HG03442 (cell line): Measurements from ENCODE around the gene CDK7.
"Not testable (repeated sequence)": the region's sequence is repeated elsewhere in the genome, so short reads cannot be mapped to it uniquely, and the experiment has no call there.

Experiments
- ATAC-seq: cut with Tn5 transposase; IDR thresholded peaks from one replicate; pipeline ENCODE4 v1.9.1; 2021; ENCODE audit warnings: mild to moderate bottlenecking, moderate library complexity; ENCODE audit not compliant: unreplicated experiment

The CDK7 gene

DNA sequence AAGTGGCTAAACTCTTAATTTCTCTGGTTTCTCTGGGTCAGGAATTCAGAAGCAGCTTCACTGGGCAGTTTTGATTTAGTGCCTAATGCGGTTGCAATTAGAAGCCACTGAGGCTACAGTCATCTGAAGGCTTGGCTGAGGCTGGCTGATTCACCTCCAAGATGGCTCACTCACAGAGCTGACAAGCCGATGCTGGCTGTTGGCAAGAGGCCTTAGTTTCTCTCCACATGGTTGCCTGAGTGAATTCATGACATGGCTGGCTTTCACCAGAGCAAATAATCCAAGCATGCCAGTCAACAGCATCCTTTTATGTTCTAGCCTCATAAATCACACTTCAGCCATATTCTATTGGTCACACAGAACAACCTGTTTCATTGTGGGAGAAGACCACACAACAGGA, 2.8 kb upstream of the CDK7 start:
- ATAC-seq = no peak

DNA sequence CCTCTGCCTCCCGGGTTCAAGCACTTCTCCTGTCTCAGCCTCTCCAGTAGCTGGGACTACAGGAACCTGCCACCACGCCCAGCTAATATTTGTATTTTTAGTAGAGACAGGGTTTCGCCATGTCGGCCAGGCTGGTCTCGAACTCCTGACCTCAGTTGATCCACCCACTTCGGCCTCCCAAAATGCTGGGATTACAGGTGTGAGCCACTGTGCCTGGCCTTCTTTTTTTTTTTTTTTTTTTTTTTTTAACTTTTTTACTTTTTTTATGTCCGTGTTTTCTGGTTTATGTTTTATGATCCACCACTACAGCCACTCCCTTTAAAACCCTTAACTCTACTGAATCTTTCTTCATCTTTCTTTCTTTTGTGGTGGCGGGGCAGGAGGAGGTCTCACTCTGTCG, 2.0 kb downstream of the CDK7 start:
- not testable (repeated sequence) for ATAC-seq

DNA sequence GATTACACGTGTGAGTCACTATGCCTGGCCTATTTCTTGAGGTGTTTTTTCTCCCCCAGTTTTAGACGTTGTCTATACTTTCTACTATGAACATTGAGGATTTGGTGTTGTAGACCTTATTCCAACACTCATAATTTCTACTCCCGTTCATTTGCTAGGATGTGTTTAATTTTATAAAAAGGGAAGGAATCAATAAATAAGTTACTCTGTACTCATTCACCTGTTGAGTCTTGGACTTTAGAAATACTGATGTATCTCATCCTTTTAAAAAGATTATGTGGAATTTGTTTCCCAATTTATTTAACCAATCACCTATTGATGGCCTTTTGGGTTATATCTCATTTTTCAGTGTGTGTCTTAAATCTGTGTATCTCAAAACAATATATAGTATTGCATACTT, 3.2 kb downstream of the CDK7 start:
- no peak for ATAC-seq

DNA sequence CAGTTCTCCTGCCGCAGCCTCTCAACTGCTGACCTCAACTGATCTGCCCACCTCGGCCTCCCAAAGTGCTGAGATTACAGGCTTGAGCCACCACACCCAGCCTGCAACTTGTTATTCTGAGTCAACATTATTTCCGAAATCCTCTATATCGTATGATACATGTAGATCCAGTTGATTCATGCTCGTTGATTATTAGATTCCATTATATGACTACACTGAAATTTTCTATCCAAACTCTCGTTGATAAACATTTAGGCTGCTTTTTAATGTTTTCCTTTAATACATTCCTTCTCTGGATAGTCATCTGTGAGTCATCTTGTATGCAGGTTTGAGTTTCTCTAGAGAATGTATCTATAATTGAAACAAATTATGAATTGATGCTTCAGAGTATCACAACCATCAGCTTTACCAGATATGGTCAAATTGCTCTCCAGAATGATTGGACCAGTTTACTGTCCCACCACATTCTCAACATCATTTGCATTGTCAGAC, 4.1 kb downstream of the CDK7 start:
- ATAC-seq = no peak

DNA sequence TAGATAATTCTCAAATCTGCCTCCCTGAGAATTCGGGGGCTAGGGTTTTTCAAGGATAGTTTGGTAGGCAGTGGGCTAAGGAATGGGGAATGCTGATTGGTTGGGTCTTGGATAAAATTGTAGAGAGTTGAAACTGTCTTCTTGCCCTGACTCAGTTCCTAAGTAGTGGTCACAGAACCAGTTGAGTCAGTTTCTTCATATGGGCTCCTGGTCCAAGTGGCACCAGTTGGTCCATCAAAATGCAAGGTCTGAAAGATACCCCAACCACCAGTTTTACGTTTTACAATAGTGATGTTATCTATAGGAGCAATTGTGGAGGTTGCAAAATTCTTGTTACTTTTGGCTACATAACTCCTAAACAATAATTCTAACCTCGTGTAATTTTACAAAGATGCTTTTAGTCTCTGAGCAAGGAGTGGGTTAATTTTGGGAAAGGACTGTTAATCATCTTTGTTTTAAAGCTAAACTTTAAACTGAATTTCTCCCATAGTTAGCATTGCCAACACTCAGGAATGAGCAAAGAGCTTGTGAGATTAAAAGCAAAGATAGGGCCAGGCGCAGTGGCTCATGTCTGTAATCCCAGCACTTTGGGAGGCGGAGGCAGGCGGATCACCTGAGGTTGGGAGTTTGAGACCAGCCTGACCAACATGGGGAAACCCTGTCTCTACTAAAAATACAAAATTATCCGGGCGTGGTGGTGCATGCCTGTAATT, 7.7 kb downstream of the CDK7 start:
- no peak for ATAC-seq

DNA sequence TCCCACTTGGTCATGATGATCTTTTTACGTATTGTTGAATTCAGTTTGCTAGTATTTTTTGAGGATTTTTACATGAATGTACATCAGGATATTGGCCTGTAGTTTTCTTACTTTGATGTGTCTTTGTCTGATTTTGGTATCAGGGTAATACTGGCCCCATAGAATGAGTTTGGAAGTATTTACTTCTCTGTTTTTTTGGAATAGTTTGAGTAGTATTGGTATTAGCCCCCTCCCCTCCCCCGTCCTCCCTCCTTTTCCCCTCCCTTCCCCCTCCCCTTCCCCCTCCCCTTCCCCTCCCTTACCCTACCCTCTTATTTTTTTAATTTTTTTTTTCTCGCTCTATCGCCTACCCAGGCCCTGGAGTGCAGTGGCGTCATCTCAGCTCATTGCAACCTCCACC, 10.3 kb downstream of the CDK7 start:
- ATAC-seq = no peak

DNA sequence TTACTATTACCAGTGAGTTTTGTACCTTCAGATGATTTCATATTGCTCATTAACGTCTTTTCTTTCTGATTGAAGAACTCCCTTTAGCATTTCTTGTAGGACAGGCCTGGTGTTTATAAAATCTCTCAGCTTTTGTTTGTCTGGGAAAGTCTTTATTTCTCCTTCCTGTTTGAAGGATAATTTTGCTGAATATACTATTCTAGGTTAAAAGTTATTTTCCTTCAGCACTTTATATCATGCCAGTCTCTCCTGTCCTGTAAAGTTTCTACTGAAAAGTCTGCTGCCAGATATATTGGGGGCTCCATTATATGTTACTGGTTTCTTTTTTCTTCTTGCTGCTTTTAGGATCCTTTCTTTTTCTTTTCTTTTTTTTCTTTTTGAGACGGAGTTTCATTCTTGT, 13.3 kb downstream of the CDK7 start:
- ATAC-seq = no peak

DNA sequence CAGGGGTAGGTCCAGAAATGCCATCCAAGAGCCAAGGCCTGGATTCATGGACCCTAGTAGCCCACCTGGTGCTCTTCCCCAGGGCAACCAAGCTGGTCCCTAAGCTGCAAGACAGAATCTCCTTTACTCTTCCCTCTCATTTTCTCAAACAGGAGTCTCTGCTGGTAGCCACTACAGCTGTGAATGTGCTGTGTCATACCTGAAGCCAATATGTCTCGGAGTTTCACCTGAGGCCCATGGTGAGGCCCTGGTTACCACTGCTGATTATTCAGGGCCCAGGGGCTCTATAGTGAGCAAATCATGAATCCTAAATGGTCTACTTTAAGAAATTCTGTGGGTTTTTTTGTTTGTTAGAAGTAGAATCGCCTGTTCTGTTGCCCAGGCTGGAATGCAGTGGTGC, 15.9 kb downstream of the CDK7 start:
- no peak for ATAC-seq

DNA sequence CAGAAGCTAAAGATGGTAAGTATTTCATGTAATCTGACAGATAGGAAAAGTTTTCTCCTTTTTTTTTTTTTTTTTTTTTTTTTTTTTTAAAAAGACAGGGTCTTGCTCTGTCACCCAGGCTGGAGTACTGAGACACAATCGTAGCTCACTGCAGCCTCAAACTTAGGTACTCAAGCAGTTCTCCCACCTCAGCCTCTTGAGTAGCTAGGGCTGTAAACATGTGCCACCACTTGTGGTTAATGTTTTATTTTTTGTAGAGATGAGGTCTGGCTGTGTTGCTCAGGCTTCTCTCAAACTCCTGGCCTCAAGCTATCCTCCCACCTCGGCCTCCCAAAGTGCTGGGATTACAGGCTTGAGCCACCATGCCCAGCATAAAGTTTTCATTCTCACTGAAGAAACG, 17.8 kb downstream of the CDK7 start:
- ATAC-seq = no peak

DNA sequence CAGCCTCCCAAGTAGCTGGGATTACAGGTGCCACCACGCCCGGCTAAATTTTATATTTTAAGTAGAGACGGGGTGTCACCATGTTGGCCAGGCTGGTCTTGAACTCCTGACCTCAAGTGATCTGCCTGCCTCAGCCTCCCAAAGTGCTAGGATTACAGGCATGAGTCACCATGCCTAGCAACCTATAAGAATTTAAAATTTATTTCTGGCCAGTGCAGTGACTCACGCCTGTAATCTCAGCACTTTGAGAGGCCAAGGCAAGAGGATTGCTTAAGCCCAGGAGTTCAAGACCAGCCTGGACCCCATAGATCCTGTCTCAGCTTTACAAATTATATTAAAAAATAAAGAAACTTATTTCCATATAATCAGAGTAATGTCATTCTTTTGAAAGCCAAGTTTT, 21.3 kb downstream of the CDK7 start:
- ATAC-seq = not testable (repeated sequence)

DNA sequence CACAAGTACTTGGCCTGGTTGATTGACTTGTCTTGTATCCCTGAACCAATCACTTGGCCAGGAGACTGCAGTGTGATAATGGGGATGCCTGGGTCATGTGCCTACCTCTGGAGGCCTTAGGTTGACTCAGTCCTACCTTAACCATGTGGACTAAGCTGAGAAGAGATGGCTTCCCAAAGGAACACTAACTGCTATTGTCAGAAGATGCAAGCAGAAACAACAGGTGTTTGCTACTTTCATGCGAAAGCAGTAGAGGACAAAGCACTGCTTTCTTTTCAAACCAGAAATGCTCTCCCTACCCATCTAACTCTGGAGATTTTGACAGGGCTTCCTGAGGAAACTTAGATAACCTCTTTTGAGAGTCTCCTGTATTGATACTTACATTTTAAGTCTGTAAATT, 22.9 kb downstream of the CDK7 start:
- no peak for ATAC-seq

DNA sequence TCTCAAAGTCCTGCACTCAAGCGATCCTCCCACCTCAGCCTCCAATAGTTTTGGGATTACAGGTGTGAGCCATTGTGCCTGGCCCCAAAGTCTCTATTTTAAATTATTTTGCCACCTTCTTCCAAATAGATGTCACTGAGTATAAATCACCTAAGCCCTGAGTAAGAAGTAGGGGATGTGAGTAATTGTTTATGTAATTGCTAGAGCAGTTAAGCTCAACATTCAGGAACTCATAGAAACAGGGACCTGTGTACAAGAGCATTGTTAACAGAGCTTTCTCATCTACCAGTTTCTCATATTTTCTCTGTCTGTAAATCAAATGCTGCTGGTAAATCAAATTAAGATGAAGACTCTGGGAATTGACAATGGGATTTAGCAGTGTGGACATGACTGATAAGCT, 26.3 kb downstream of the CDK7 start:
- no peak for ATAC-seq

DNA sequence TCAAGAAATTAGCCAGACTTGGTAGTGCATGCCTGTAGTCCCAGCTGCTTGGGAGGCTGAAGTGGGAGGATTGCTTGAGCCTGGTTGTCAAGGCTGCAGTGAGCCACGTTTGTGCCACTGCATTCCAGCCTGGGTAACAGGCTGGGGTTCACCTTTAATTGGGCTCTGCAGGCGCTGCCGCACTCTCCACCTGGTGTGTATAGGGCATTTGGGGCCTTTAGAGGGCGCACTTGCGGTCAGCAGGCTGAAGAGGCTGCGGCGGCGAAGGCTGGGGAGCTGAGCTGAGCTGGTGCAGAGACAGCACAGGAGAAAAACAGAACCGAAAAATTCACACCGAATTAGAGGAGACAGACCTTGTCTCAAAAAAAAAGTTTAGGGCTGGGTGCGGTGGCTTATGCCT, 31.2 kb downstream of the CDK7 start:
- ATAC-seq = no peak

DNA sequence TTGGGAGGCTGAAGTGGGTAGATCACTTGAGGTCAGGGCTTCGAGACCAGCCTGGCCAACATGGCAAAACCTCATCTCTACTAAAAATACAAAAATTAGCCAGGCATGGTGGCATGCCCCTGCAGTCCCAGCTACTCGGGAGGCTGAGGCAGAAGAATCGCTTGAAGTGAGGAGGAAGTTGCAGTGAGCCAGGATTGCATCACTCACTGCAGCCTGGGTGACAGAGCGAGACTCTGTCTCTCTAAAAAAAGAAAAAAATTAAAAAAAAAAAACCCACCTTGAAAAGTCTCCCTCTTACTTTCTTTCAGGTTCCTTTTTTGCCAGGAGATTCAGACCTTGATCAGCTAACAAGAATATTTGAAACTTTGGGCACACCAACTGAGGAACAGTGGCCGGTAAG, 34.2 kb downstream of the CDK7 start:
- ATAC-seq = no peak

DNA sequence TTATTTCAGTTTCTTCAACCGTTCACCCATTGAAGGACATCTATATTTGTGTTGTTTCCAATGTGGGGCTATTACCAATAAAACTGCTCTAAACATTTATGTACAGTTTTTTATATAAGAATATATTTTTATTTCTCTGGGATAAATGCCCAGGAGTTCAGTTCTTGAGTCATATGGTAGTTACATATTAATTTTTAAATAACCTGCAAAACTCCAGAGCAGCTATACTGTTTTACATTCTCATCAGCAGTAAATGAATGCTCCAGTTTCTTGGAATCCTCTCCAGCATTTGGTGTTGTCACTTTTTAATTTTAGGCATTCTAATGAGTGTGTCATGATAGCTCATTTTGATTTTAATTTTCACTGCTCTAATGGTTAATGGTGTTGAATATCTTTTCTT, 36.2 kb downstream of the CDK7 start:
- no peak for ATAC-seq

DNA sequence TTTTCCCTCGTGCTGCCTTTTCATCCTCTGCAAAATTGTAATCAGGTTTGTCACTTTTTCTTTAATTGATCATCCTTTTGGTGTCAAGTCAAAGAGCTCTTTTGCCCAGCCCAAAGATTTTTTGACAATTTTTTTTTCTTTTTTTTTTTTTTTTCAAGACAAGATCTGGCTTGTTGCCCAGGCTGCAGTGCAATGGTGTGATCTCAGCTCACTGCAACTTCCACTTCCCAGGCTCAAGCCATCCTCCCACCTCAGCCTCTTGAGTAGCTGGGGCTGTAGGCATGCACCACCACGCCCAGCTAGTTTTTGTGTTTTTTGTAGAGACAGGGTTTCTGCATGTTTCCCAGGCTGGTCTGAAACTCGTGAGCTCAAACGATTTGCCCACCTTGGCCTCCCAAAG, 36.7 kb downstream of the CDK7 start:
- ATAC-seq = no peak

DNA sequence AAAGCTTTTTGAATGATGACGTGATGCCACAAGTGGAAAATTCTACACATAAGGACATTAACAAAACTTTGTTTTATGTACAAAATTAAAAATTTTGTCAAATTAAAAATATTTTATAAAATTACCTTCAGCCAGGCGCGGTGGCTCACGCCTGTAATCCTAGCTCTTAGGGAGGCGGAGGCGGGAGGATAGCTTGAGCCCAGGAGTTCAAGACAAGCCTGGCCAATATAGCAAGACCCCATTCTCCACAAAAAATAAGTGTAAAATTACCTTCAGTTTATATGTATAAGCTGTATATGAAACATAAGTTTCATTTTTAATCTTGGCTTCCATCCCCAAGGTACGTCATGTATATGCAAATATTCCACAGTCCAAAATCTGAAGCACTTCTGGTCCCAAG, 40.9 kb downstream of the CDK7 start:
- no peak for ATAC-seq

DNA sequence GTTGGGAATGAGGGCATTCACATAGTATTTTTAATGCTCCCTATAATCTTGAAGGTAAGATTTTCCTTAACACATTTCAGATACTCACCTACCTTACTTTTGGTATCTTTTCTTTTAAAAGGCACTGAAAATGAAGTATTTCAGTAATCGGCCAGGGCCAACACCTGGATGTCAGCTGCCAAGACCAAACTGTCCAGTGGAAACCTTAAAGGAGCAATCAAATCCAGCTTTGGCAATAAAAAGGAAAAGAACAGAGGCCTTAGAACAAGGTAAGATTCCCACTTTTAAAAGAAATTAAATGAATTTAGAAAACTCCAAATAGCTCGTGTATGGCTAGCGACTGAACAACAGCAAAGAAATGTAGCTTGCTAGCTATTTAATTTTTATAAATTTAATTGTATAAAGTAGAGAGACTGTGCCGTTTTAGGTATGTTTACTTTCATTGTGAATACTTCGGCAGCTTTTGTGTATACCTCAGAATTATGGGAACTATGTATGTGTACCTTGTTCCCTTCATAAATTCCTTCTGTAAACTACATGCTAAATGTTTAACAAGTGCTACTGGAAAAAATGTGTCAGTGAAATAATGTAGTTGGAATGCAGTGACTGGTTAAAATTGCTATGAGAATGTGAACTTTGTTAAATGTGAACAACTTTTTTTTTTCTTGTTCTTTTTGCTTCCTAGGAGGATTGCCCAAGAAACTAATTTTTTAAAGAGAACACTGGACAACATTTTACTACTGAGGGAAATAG, 41.9 kb downstream of the CDK7 start:
- no peak for ATAC-seq

DNA sequence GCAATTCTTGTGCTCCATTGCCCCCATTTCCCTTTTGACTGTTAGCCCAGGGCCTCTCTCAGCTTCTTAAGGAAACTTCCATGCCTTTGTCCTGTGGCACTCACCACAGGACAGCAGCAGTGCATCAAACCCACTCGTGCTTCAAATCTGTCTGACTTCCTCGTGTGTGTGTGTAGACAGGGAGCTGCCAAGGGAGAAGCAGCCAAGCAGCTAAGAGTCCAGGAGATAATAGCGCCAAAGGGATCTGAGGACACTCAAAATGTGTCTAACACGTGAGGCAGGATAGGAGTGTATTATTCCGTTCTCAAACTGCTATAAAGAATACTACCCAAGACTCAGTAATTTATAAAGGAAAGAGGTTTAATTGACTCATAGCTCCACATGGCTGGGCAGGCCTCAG, 44.8 kb downstream of the CDK7 start:
- ATAC-seq = no peak

DNA sequence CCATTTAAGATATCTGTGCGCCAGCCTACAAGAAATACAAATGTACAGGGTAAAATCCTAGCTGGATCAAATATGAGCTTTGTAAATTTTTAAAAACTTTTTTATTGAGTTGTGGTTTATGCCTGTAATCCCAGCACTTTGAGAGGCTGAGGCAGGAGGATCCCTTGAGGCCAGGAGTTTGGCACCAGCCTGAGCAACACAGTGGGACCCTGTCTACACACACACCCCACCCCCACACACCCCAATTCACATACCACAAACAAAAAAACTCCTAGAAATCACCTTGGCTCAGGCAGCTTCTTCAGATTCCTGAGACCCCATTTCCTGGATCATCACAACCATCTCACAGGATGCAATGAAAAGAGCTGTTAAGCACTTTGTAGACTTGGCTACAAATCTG, 46.4 kb downstream of the CDK7 start:
- ATAC-seq = no peak

DNA sequence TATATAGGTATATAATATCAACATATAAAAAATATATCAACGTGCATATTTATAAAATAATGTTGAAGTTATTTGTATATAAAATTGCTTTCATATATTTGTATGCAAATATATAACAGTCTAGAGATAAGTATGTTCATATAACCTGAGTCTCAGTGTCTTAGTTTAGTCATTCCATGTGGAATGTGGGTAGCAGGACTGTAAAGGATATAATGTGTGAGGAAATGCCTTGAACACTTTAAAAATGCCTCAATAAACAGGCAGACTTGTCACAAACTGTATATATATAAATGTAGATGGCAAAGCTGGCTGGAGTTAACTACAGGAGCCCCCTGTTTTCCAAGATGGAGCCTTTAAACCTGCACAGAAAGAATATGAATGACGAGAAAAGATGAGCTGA, 49.5 kb downstream of the CDK7 start:
- no peak for ATAC-seq

DNA sequence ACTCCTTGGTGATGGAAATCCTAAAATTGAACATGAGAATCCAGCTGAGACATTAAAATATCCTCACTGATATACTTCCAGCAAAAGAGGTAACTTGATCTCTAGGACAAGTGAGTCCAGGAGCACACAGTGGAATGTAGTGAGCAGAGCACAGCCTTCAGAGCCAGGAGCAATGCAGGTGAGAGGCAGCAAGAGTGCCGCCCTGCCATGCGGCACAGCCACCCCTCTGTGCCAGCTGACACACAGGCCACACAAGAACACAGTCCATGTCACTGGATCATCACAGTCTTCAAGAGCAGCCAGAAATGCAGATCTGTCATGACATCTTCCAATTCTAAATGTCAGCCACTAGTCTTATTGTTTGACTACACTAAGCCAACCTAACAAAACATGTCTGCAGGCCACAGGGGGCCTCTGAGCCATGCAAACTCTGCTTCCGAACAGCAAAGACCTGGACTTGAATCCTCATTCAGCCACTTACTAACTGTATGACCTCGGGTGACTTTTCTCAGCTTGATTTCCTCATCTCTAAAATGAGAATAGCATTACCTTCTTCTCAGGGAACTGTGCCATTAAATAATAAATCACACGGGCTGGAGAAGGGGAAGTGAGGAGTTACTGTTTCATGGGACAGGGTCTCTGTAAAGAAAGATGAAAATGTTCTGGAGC, 50.9 kb downstream of the CDK7 start:
- no peak for ATAC-seq
